AG04449 (cell line): ENCODE data around the gene GRAP.

Source experiments
- CTCF ChIA-PET: fragments of 350-600 bp; formaldehyde crosslinking; extraction: SDS; loops from one replicate; lab custom pipeline; 2021; ENCODE audit warnings: antibody characterized with exemption; lab: Yijun Ruan, JAX
- POLR2A ChIA-PET: fragments of 400-600, 350-600 bp; formaldehyde crosslinking; extraction: SDS; loops from one replicate; lab custom pipeline; 2020; ENCODE audit warnings: antibody characterized with exemption, inconsistent platforms; lab: Yijun Ruan, JAX
- DNase-seq: peaks from one replicate; pipeline ENCODE4 v3.0.0-alpha.2; 2010; ENCODE audit warnings: low read depth, low spot score
- H3K4me3 ChIP-seq: 2 replicates; pipeline ENCODE4 v1.5.1; 2011; ENCODE audit warnings: low read depth, mild to moderate bottlenecking, control low read depth, low read length
- CTCF ChIP-seq: IDR thresholded peaks from one replicate; pipeline ENCODE4 v1.5.1; 2011; ENCODE audit warnings: mild to moderate bottlenecking, moderate library complexity, low read length, control low read depth, inconsistent platforms; ENCODE audit not compliant: insufficient read depth; ENCODE audit errors: missing control alignments

GRAP gene

GRCh38 chr17:19018600-19018950, 28.2 kb downstream of the GRAP start:
- ChIA-PET CTCF (interaction anchor here (1.0 kb wide), 1 partner anchor 57 kb away, joined by 4 read pairs; no protein-coding TSS in a partner anchor), POLR2A (no interaction called here)
- TF ChIP-seq CTCF = no peak
- H3K4me3 ChIP-seq = no peak overlapping the region
- DNase-seq = no peak

GRCh38 chr17:19017804-19018599, 28.8 kb downstream of the GRAP start:
- CTCF ChIA-PET = interaction anchor here (1.0 kb wide), 1 partner anchor 57 kb away, joined by 4 read pairs; no protein-coding TSS in a partner anchor
- H3K4me3 ChIP-seq = no peak overlapping the region
- TF ChIP-seq CTCF = no peak
- POLR2A ChIA-PET = no interaction called here
- DNase-seq = no peak

- CTCF ChIA-PET = no interaction called here
- no peak for DNase-seq
- no peak overlapping the region for H3K4me3 ChIP-seq
- POLR2A ChIA-PET = no interaction called here
- no peak for TF ChIP-seq CTCF
Measured at GRCh38 chr17:19017401-19017800, 29.4 kb downstream of the GRAP start.

- TF ChIP-seq CTCF = no peak
- no peak for DNase-seq
- CTCF ChIA-PET = no interaction called here
- H3K4me3 ChIP-seq = no peak overlapping the region
- POLR2A ChIA-PET = no interaction called here
Measured at GRCh38 chr17:19016881-19017280, 29.9 kb downstream of the GRAP start.

GRCh38 chr17:19016297-19016696, 30.5 kb downstream of the GRAP start:
- CTCF ChIA-PET = no interaction called here
- POLR2A ChIA-PET = no interaction called here

More at GRCh38 chr17:19016297-19016696, 30.5 kb downstream of the GRAP start:
- H3K4me3 ChIP-seq = no peak overlapping the region
- no peak for DNase-seq
- TF ChIP-seq CTCF = no peak
